Activated CD4-positive, alpha-beta T cell treated with anti-CD3 and anti-CD28 coated beads for 36 hours (primary cell): Measurements from ENCODE around the gene ACE2. TPM values are rescaled to one million over a fixed set of nuclear protein-coding genes. Genes with fewer than 3 reads are reported as not detected.

Source experiments
- total RNA-seq, 2 experiments: library from RNA; stranded (reverse); gene quantifications; one replicate each; pipeline ENCODE4 v1.2.3, GENCODE V29; 2021

The ACE2 gene
- total RNA-seq, 2 experiments from 2014 or later = not detected

Other genes starting within 250 kb of the ACE2 start
- gene VEGFD, start 216.5 kb downstream of the ACE2 start, total RNA-seq = not detected
- gene PIR, start 107.6 kb downstream of the ACE2 start, total RNA-seq = 1 to 10 TPM; 1.4 to 2.3 TPM
- not detected for gene BMX, start 100.2 kb downstream of the ACE2 start, total RNA-seq
- under 1 TPM; 0.61 to 0.62 TPM for gene CLTRN, start 63.8 kb upstream of the ACE2 start, total RNA-seq
- gene CA5B, start 137.3 kb upstream of the ACE2 start, total RNA-seq = 10 to 100 TPM; 13.3 to 17.7 TPM
- gene ZRSR2, start 189.5 kb upstream of the ACE2 start, total RNA-seq = 10 to 100 TPM; 12.4 TPM